ENCODE data around the gene SPIN2B. TPM values are rescaled to one million over a fixed set of nuclear protein-coding genes. Genes with fewer than 3 reads are reported as not detected.

SPIN2B gene
- total and polyA plus RNA-seq, 9 of the 15 experiments (the other 6 are each of a cell fraction or from before 2014, with no cell fraction given): 6.2 to 23.7 (median 15.2) TPM

GRCh38 chrX:57121162-57121755 is at the start of gene SPIN2B (continued):
- TF ChIP-seq ZNF407 (IDR thresholded peaks at IDR 0.05; ENCODE audit: low read depth) (peak; percentile 79), GTF3C2 (IDR thresholded peaks at IDR 0.05; ENCODE audit: borderline replicate concordance, extremely low read depth, insufficient read length) (no peak), TAF9B (IDR thresholded peaks at IDR 0.05; ENCODE audit: partially characterized antibody) (peak; percentile 36), TAF1 (IDR thresholded peaks at IDR 0.05; ENCODE audit: control insufficient read depth, extremely low read depth, insufficient read depth, low read length, severe bottlenecking) (peak; percentile 43), U2AF2 (optimal IDR thresholded peaks at IDR 0.05; ENCODE audit: low read depth, low read length) (no peak), MAX (CRISPR knock-in tag; IDR thresholded peaks at IDR 0.05) (0 out of 2 replicates have a peak, but pooled peaks have one; percentile 28), BCOR (IDR thresholded peaks at IDR 0.05) (0 out of 2 replicates have a peak, but pooled peaks have one; percentile 29), L3MBTL2 (IDR thresholded peaks at IDR 0.05) (peak; percentile 69; the same call in 1 of the 2 replicates), NRF1 (conservative IDR thresholded peaks at IDR 0.05 in 1 of 2, IDR thresholded peaks at IDR 0.05 in 1 of 2) (peak; percentile 48 to 60; a peak in 3 of 4 replicates), ZNF274 (IDR thresholded peaks at IDR 0.05; ENCODE audit: borderline replicate concordance, low read depth, low read length) (no peak), PHF8 (IDR thresholded peaks at IDR 0.05; ENCODE audit: borderline replicate concordance, low read length) (peak; percentile 67; the same call in 1 of the 2 replicates), USF1 (CRISPR knock-in tag; IDR thresholded peaks at IDR 0.05) (peak; percentile 75), ATF1 (CRISPR knock-in tag; IDR thresholded peaks at IDR 0.05) (no peak), ATF1 (tag; IDR thresholded peaks at IDR 0.05) (peak; percentile 40; the same call in 1 of the 2 replicates), PTRF (tag; IDR thresholded peaks at IDR 0.05) (no peak), SRF (CRISPR knock-in tag; IDR thresholded peaks at IDR 0.05) (peak in 1 of 2 experiments; percentile 32; a peak in 1 of 4 replicates)

All from K562 (cell line).